HCT116 (cell line): Measurements from ENCODE around the gene TBC1D14. TPM values are rescaled to one million over a fixed set of nuclear protein-coding genes. Genes with fewer than 3 reads are reported as not detected.

ENCODE experiments used
- ATAC-seq: fragments of 200-7000 bp; cut with Tn5 transposase; 2 replicates; pipeline ENCODE4 v1.9.1; 2020; ENCODE audit warnings: mild to moderate bottlenecking, moderate library complexity
- BruUV-seq: library from RNA; stranded (reverse); fragments of 400-500 nt; replicated peaks from 2 replicates; lab custom pipeline; 2021; lab: Mats Ljungman, UMichigan
- CTCF ChIA-PET: fragments of 300-600 bp; sonication (Branson Sonifier 250); formaldehyde crosslinking; loops from one replicate; lab custom pipeline; 2021; ENCODE audit warnings: antibody characterized with exemption; lab: Charles Lee
- POLR2A ChIA-PET: fragments of 300-600, 350-600 bp; sonication (Branson Sonifier 250); formaldehyde crosslinking; loops from one replicate; lab custom pipeline; 2021; ENCODE audit warnings: antibody characterized with exemption; lab: Charles Lee
- RAD21 ChIA-PET, 2 experiments: fragments of 300-600 bp; sonication (Branson Sonifier 250); formaldehyde crosslinking; loops; one replicate each; lab custom pipeline; 2023; ENCODE audit warnings: low total read pairs in 2 of 2; ENCODE audit not compliant: uncharacterized antibody in 2 of 2, unreplicated experiment in 2 of 2, low non-redundant PET in 1 of 2; lab: Charles Lee
- DNase-seq: peaks from one replicate; pipeline ENCODE4 v3.0.0-alpha.2; 2010; ENCODE audit warnings: low read depth, low spot score
- H2AFZ ChIP-seq: fragments of 200-600 bp; shearing (Covaris generic), sonication (generic); 2 replicates; pipeline ENCODE4 v1.6.1; 2017; ENCODE audit warnings: low read depth, mixed run types, mixed read lengths, antibody characterized with exemption, low read length; ENCODE audit not compliant: poor library complexity, severe bottlenecking
- H3K27ac ChIP-seq: 2 replicates; pipeline ENCODE4 v1.5.1; 2012; ENCODE audit warnings: low read depth, low read length
- H3K27me3 ChIP-seq: fragments of 200-600 bp; sonication (generic); 2 replicates; pipeline ENCODE4 v1.6.1; 2016; ENCODE audit warnings: mixed run types, low read length, mixed read lengths; ENCODE audit not compliant: insufficient read depth
- H3K36me3 ChIP-seq, 2 experiments: fragments of 200-500 bp in 1 of 2; fragments of 200-600 bp in 1 of 2; sonication (Bioruptor generic) in 1 of 2; sonication (generic) in 1 of 2; 2 replicates each; pipeline versions ENCODE4 v1.5.1 to v1.6.1; 2014 to 2016; ENCODE audit warnings: low read length in 2 of 2, inconsistent platforms in 1 of 2, mixed read lengths in 1 of 2, mixed run types in 1 of 2; ENCODE audit not compliant: insufficient read depth in 2 of 2, control insufficient read depth in 1 of 2
- H3K4me1 ChIP-seq, 2 experiments: fragments of 200-600 bp in 1 of 2; sonication (generic) in 1 of 2; 2 replicates each; pipeline versions ENCODE4 v1.5.1 to v1.6.1; 2012 to 2017; ENCODE audit warnings: low read length in 2 of 2, inconsistent platforms in 1 of 2, mild to moderate bottlenecking in 1 of 2, mixed read lengths in 1 of 2, mixed run types in 1 of 2, moderate library complexity in 1 of 2; ENCODE audit not compliant: insufficient read depth in 2 of 2, control insufficient read depth in 1 of 2
- H3K4me2 ChIP-seq: fragments of 200-600 bp; sonication (generic); 2 replicates; pipeline ENCODE4 v1.6.1; 2017; ENCODE audit warnings: mixed run types, low read length, mixed read lengths
- H3K4me3 ChIP-seq, 2 experiments: fragments of 200-600 bp in 1 of 2; sonication (generic) in 1 of 2; replicated peaks in 1 of 2; 2 replicates each; pipeline ENCODE4 v1.5.1; 2011 to 2016; ENCODE audit warnings: low read length in 2 of 2, control low read depth in 1 of 2, low read depth in 1 of 2, mild to moderate bottlenecking in 1 of 2, mixed read lengths in 1 of 2, mixed run types in 1 of 2
- H3K79me2 ChIP-seq: fragments of 200-600 bp; sonication (generic); 2 replicates; pipeline ENCODE4 v1.6.1; 2017; ENCODE audit warnings: mild to moderate bottlenecking, mixed run types, low read length, moderate library complexity, mixed read lengths; ENCODE audit not compliant: insufficient read depth
- H3K9ac ChIP-seq: fragments of 200-600 bp; sonication (generic); 2 replicates; pipeline ENCODE4 v1.6.1; 2016; ENCODE audit warnings: low read length, mixed read lengths
- H3K9me2 ChIP-seq: fragments of 200-600 bp; sonication (generic), shearing (Covaris generic); 2 replicates; pipeline ENCODE4 v1.6.1; 2017; ENCODE audit warnings: mixed run types, mild to moderate bottlenecking, moderate library complexity; ENCODE audit not compliant: insufficient read depth
- H3K9me3 ChIP-seq, 2 experiments: fragments of 200-500 bp in 1 of 2; fragments of 200-600 bp in 1 of 2; sonication (Bioruptor generic) in 1 of 2; sonication (generic) in 1 of 2; 2 replicates each; pipeline ENCODE4 v1.6.1; 2014 to 2017; ENCODE audit warnings: low read length in 2 of 2, mixed read lengths in 2 of 2, inconsistent platforms in 1 of 2, low read depth in 1 of 2, mild to moderate bottlenecking in 1 of 2, mixed run types in 1 of 2, moderate library complexity in 1 of 2; ENCODE audit not compliant: control insufficient read depth in 1 of 2, insufficient read depth in 1 of 2
- H4K20me1 ChIP-seq: fragments of 200-600 bp; sonication (generic), shearing (Covaris generic); 2 replicates; pipeline ENCODE4 v1.6.1; 2017; ENCODE audit warnings: mixed run types, mild to moderate bottlenecking, moderate library complexity; ENCODE audit not compliant: insufficient read depth
- CTCF ChIP-seq, 3 experiments: fragments of 200-600 bp in 1 of 3; sonication (generic) in 1 of 3; IDR thresholded peaks in 2 of 3; conservative IDR thresholded peaks in 1 of 3; 2 replicates each; pipeline ENCODE4 v1.5.1; 2012 to 2017; ENCODE audit warnings: low read depth in 2 of 3, low read length in 2 of 3, antibody characterized with exemption in 1 of 3, borderline replicate concordance in 1 of 3, control low read depth in 1 of 3, mild to moderate bottlenecking in 1 of 3, mixed read lengths in 1 of 3, mixed run types in 1 of 3, moderate library complexity in 1 of 3; ENCODE audit not compliant: insufficient read depth in 1 of 3
- SIN3A ChIP-seq: IDR thresholded peaks from 2 replicates; pipeline ENCODE4 v1.6.1; 2012; ENCODE audit warnings: low read depth
- SRF ChIP-seq: IDR thresholded peaks from 2 replicates; pipeline ENCODE4 v1.6.1; 2012; ENCODE audit warnings: low read depth
- ZBTB33 ChIP-seq: IDR thresholded peaks from 2 replicates; pipeline ENCODE4 v1.6.1; 2011; ENCODE audit warnings: mild to moderate bottlenecking, low read length, moderate library complexity; ENCODE audit not compliant: insufficient replicate concordance; ENCODE audit errors: extremely low read depth
- ZFX ChIP-seq: fragments of 450-650 bp; IDR thresholded peaks from 2 replicates; pipeline ENCODE4 v1.6.1; 2017
- intact Hi-C: fragments of 100-400 bp; cut with micrococcal nuclease; formaldehyde crosslinking; loops from 2 replicates; pipeline ENCODE4 v1.10.0; 2022
- total RNA-seq: library from RNA; stranded (reverse); gene quantifications from one replicate; pipeline ENCODE4 v1.2.1, GENCODE V29; 2021; ENCODE audit not compliant: unreplicated experiment
- TF ChIP-seq, protein P1 (sequence below): IDR thresholded peaks from 2 replicates; pipeline ENCODE4 v1.6.1; 2012

TBC1D14 gene
- total RNA-seq, 1 experiment from 2014 or later = 62.9 TPM

DNA sequence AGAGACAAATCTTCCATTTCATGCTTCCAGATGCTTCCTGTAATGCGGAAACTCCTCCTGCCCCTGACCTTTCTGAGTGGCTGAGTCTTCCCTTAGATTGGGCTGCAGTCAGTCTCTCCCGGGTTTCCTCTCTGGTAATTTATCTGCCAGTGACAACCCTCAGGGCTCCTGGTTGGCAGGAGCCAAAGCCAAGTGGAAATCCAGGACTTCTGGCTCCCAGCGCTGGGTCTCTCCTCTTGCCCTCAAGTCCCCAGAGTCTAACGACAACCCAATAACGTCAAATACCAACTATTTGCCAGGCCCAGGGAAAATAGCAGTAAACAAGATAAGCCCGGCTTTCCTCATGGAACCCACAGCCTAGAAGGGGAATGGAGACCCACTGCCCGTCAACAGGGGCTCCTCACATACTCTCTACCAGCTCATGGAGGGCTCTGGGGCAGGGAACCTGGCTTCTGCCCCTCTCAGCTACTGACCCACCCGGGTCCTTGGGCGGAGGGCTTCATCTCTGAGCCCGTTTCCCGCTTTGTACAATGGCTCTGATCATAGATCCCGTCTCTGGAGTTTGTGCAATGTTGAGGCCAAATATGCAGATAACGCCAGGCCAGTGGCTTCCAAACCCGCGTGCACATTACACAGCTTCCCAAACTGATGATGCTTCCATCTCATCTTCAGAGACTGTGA lies 1.1 kb upstream of the TBC1D14 start (continued):
- TF ChIP-seq SIN3A (no peak), CTCF (IDR thresholded peaks at IDR 0.05 in 2 of 3, conservative IDR thresholded peaks at IDR 0.05 in 1 of 3; ENCODE audit: borderline replicate concordance in 1 of 3, insufficient read depth in 1 of 3, low read depth in 2 of 3, low read length in 2 of 3) (no peak), SRF (no peak)
- TF ChIP-seq, all 23 proteins: peak for 0

DNA sequence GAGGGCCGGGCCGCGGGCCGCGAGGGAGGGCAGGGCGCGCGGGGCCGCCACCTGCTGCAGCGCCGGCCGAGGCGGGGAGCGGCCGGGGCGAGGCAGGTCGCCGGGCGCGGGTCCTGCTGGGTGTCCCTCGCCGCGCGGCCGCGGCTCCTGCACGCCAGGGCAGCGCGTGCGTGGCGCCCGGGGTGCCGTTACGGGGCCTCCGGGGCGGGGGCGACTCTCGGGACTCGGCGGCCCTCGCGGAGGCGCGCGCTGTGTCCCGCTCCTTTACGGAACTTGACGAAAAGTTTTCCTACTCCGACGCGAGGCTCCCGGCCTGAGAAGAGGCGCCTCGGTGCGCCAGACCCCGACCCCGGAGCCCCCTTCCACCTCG lies 329 bp downstream of the TBC1D14 start:
- Histone ChIP-seq H3K27ac (peak overlapping the region; percentile 95; the same call in 1 of the 2 replicates), H3K4me1 (peaks cover 11 to 35% of the 10 kb centered on the region in 2 experiments), H3K4me2 (peak overlapping the region; percentile 100), H3K4me3 (peak overlapping the region; percentile 72 to 88), H4K20me1 (no peaks in the 10 kb centered on the region), H3K9ac (peak overlapping the region; percentile 83), H3K36me3 (no peaks in the 10 kb centered on the region), H2AFZ (no peak overlapping the region), H3K9me3 (no peaks in the 10 kb centered on the region), H3K27me3 (no peaks in the 10 kb centered on the region), H3K9me2 (no peaks in the 10 kb centered on the region), H3K79me2 (peaks cover 28% of the 10 kb centered on the region)
- ChIA-PET CTCF (interaction anchor here (0.8 to 2.9 kb wide), 4 partner anchors 36 to 173 kb away, joined by 3 to 11 read pairs (median 4); no protein-coding TSS in a partner anchor), POLR2A (interaction anchor here (0.6 to 1.5 kb wide), 2 partner anchors 133 to 191 kb away, joined by 5 to 6 read pairs; partner anchors contain the start of gene TADA2B), RAD21 (interaction anchor here in 1 of 2 experiments (0.7 kb wide), 1 partner anchor 133 kb away, joined by 4 read pairs; the partner anchor contains the start of gene TADA2B)
- intact Hi-C loops = loop anchor here (5.0 kb wide), 1 partner anchor 77 kb away; no protein-coding TSS in a partner anchor
- TF ChIP-seq, protein P1, sequence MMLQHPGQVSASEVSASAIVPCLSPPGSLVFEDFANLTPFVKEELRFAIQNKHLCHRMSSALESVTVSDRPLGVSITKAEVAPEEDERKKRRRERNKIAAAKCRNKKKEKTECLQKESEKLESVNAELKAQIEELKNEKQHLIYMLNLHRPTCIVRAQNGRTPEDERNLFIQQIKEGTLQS = no peak
- TF ChIP-seq CTCF (IDR thresholded peaks at IDR 0.05 in 2 of 3, conservative IDR thresholded peaks at IDR 0.05 in 1 of 3; ENCODE audit: borderline replicate concordance in 1 of 3, insufficient read depth in 1 of 3, low read depth in 2 of 3, low read length in 2 of 3) (no peak), ZFX (peak; percentile 82; the same call in 1 of the 2 replicates), ZBTB33 (no peak)
- no TSS peak for BruUV-seq
- ATAC-seq (peak; percentile 46), DNase-seq (no peak)
